Skin epidermis (tissue), 12 donors: ENCODE data around the gene ERC2.
"Not testable (repeated sequence)": the region's sequence is repeated elsewhere in the genome, so short reads cannot be mapped to it uniquely, and the experiment has no call there.

ENCODE experiments used
- H3K27ac ChIP-seq, 21 experiments: fragments of 200-600 bp; sonication (generic) in 11 of 21; one replicate each; pipeline ENCODE4 v1.5.0; 2020; ENCODE audit warnings: mild to moderate bottlenecking in 3 of 21, inconsistent platforms in 2 of 21, moderate library complexity in 2 of 21
- H3K4me3 ChIP-seq, 7 experiments: fragments of 200-600 bp; sonication (generic) in 2 of 7; one replicate each; pipeline ENCODE4 v1.5.0; 2020; ENCODE audit warnings: inconsistent platforms in 2 of 7, mild to moderate bottlenecking in 2 of 7, moderate library complexity in 1 of 7

The ERC2 gene

GRCh38 chr3:56468184-56469106 lies at the start of gene ERC2:
ERC2 (minus strand) TSS chr3:56468467.
- Histone ChIP-seq H3K4me3 (peak within 1 kb of the TSS in 5 of 7 experiments; percentile 16 to 39 (median 32)), H3K27ac (no peak within 1 kb of the TSS)

DNA sequence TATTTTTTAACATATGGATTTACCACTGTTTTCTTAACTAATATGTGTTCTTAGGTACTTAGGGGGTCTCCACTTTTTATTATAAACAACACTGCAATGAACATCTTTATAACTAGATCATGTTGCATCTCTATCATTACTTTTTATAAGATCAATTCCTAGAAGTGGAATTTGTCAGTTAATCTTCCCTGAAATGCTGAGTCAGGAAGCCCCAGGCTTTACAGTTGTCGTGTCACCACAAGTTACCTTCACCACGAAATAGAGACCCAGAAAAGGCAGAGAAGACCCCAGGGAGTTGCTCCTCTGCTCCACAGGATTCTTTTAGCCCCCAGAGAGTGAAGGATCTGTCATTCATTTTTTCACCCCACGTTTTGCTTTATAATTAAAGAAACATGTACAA lies 34.5 kb upstream of the ERC2 start:
- no peak overlapping the region for H3K27ac ChIP-seq
- H3K4me3 ChIP-seq: no peak overlapping the region

DNA sequence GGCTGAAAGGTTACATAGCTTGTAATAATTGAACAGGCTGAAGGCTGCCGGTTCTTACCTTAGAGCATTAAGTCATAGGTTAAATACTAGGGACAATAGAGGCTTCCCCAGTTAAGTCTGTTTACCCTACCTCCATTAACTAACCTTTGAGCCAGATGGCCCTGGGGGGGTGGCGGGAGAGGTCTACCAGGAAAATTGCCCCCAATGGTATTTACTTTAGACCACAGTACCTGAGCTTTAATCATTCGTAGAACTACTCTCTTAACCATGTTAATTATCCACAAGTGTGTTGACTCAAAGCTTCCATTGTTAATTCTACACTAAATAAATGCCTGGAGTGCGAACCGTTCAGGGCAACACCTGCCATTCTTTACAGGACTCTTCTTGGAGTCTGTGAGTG lies 28.1 kb upstream of the ERC2 start:
- H3K4me3 ChIP-seq, H3K27ac ChIP-seq: not testable (repeated sequence)

DNA sequence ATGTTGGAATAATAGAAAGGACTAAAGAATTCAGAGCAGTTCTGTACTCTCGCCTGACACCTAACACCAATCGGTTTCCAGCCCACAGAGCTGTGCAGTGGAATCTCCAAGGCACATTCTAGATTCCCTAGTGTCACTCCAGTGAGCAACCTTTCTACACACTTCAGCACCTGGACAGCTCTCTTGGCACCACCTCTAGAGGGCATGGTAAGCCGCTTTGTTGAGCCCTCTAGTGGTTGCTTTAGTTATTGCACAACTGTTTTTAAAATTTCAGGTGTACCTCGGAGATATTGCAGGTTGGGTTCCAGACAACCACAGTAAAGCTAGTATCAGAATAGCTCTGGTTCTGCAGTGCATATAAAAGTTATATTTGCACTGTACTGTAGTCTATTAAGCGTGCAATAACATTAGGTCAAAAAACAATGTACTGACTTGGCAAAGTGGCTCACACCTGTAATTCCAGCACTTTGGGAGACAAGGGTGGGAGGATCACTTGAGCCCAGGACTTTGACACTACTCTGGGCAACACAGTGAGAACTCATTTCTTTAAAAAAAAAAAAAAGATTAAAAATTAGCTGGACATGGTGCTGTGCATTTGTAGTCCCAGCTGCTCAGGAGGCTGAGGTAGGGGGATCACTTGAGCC lies 26.5 kb upstream of the ERC2 start:
- Histone ChIP-seq H3K4me3 (no peak overlapping the region), H3K27ac (no peak overlapping the region)

GRCh38 chr3:56491566-56491965 lies 23.3 kb upstream of the ERC2 start:
- H3K4me3 ChIP-seq: no peak overlapping the region
- no peak overlapping the region for H3K27ac ChIP-seq

GRCh38 chr3:56488812-56489600 lies 20.7 kb upstream of the ERC2 start:
- H3K27ac ChIP-seq: no peak overlapping the region
- no peak overlapping the region for H3K4me3 ChIP-seq

DNA sequence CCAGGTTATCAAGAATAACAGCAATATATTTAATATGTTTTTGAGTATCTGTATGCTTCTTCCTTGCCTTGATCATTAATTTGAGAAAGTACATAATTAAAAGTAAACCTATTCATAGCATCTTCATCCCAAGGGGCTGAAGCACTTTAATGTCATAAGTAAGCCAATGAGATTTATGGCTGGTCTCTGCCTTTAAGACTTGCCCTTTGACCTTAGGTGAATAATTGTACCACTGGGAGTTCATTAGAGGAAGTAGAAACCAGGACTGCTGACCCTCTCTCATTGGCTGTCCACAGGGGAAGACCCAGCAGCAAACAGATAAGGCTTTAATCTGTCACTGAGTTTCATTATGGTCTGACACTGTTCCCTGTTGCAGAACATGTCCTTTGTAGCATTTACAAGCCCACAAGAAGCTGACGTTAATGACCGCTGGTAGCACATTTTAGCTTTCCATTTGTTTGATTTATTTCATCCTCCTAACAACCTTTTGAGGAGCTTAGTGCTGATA lies 16.3 kb upstream of the ERC2 start:
- H3K27ac ChIP-seq: no peak overlapping the region
- H3K4me3 ChIP-seq: no peak overlapping the region

DNA sequence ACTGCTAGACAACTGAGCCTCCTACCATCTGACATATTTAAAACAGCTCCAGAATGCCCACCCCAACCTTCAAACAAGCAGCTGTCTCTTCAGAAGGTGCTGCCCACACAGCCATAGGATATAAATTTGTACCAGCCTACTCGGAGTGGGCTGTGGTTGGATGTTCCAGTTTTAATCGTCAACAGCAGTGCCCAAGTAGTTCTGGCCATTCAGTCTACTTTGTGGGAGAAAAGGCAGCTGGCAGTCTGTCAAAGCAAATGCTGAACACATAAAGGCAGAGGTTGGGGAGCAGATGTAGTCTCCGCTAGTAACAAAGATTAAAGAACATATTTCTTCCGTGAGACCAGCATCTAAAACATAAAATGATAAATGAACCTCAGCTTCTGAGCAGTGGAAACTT lies 15.9 kb upstream of the ERC2 start:
- Histone ChIP-seq H3K27ac (no peak overlapping the region), H3K4me3 (no peak overlapping the region)

GRCh38 chr3:56477646-56478045 lies 9.4 kb upstream of the ERC2 start:
- no peak overlapping the region for H3K27ac ChIP-seq
- no peak overlapping the region for H3K4me3 ChIP-seq

DNA sequence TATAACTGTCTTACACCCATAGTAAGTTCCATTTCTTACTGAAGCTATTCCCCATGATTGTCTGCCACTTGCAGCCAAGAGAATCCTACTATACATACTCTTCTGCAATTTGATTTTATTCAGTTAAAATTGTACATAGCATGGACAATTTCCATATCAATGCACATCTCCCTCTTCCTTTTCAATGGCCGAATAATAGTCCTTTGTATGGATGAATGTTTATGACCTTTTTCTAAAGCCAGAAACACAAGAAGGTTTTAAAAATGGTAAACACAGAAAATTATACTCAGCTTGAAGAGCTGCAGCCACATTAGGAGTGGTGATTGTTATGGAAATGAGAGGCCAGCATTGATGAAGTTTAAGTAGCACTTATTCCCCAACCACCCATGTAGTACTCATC lies 8.5 kb upstream of the ERC2 start:
- no peak overlapping the region for H3K27ac ChIP-seq
- no peak overlapping the region for H3K4me3 ChIP-seq

DNA sequence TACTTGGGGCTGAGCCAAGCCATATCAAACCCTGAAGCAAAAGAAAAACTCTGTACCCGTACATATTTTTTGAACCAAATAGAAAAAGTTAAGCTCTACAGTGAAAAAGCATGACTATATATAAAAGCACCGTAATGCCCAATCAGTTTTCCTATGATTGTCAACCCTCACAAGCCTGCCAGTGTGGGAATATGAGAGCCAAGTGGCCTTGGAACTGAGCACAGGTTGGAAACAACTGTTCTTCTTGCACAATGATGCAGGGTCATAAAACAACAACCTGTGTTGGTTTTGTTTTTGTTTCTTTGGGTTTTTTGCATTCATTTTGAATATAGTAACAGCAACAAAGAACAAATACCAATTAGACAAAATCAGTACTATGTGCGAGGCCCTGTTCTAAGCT lies 3.5 kb upstream of the ERC2 start:
- no peak overlapping the region for H3K4me3 ChIP-seq

DNA sequence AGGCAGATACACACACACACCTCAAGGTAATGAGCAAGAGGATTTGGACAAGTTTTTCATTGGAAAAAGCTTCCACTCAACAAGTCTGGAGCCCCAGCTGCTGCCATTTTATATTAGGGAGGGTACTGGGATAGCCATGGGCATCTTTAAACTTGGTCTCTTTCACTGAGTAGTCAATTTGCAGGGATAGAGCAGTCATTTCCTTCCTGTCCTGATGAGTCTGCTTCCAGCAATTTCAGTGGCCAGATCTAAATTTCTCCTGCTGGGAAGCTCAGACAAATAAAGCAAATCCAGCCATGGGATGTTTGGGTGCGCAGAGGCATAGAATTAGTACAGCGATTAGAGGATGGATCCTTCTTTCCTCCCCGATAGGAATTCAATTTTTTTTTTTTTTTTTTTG lies 874 bp upstream of the ERC2 start:
- Histone ChIP-seq H3K27ac (no peak overlapping the region), H3K4me3 (no peak overlapping the region)

More for the DNA sequence above, 3.5 kb upstream of the ERC2 start:
- no peak overlapping the region for H3K27ac ChIP-seq

GRCh38 chr3:56467801-56468183 lies 475 bp downstream of the ERC2 start:
- Histone ChIP-seq H3K4me3 (peak overlapping the region in 5 of 7 experiments; percentile 16 to 39 (median 32)), H3K27ac (no peak overlapping the region)

- H3K27ac ChIP-seq: no peak overlapping the region
- H3K4me3 ChIP-seq: peak overlapping the region in 3 of 7 experiments; percentile 16 to 39 (median 33)
Observed at GRCh38 chr3:56467108-56467507, 1.2 kb downstream of the ERC2 start.

GRCh38 chr3:56459719-56460118 lies 8.5 kb downstream of the ERC2 start:
- no peak overlapping the region for H3K27ac ChIP-seq
- no peak overlapping the region for H3K4me3 ChIP-seq

GRCh38 chr3:56459104-56459496 lies 9.2 kb downstream of the ERC2 start:
- Histone ChIP-seq H3K4me3 (no peak overlapping the region), H3K27ac (no peak overlapping the region)

DNA sequence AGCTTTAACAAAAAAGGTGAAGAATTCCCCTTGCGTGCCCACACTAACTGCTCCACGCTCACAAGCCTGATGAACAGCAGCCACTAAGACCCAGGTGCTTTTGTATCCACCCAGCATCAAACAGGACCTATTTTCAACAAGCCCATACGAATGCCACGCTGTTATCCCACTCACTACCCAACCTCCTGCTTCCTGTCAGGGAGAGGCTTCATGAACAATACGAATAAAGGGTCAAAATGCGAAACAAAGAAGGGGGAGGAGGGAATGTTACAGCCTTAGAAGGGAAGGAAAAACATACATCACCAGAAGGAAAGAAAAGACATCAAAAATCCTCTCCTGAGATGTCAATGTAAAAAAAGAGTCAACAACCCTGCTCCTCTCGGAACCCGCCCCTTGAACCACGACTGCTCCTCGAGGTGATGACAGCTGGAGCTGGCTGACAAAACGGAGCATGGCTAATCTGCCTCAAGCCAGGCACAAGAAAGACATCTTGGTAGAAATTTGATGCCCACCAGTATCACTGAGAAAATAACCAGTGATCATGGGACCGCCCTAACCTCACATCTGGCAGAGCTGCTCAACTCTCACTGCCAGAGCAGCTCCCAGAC lies 9.7 kb downstream of the ERC2 start:
- Histone ChIP-seq H3K27ac (no peak overlapping the region), H3K4me3 (no peak overlapping the region)

DNA sequence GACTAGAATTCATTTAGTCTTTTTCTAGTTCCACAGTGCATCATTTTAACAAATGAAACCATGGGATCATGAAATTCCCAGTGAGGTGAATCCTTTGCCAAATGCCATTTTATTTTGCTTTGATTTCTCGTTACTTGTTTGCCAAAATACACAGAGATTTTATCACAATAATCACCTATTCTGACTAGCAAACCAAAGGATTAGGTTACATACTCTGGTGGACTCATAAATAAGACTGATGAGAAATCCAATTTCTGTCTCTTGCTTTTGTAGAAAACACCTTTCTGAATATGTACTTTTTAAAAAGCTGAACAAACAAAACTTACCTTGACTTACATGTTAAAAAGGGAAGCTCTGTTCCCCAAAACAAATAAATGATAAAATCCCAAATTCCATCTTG lies 12.2 kb downstream of the ERC2 start:
- no peak overlapping the region for H3K4me3 ChIP-seq

DNA sequence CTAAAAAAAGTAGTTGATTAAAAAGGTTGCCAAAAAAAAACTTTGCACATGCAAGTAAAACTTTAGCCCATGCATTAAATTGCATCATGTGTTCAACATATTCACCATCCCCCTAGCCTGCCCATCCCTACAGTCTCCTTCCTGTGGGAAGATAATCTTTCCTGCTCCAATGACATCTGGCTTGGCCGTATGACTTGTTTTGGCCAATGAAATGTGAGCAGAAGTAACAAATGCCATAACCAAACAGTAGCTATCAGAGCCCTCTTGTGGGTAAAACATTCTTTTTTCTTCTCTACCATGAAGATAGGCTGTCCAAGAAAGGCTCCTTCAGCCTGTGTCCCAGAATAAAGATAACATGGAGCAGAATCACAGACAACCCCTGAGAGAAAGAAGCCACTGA lies 15.3 kb downstream of the ERC2 start:
- H3K27ac ChIP-seq: no peak overlapping the region
- no peak overlapping the region for H3K4me3 ChIP-seq

More for the DNA sequence above, 12.2 kb downstream of the ERC2 start:
- H3K27ac ChIP-seq: no peak overlapping the region

GRCh38 chr3:56452085-56452484 lies 16.2 kb downstream of the ERC2 start:
- Histone ChIP-seq H3K4me3 (no peak overlapping the region), H3K27ac (no peak overlapping the region)
